ENCODE data around the gene GNAO1. TPM values are rescaled to one million over a fixed set of nuclear protein-coding genes. Genes with fewer than 3 reads are reported as not detected.

Gene GNAO1
- total RNA-seq, 1 experiment from 2014 or later: not detected

DNA sequence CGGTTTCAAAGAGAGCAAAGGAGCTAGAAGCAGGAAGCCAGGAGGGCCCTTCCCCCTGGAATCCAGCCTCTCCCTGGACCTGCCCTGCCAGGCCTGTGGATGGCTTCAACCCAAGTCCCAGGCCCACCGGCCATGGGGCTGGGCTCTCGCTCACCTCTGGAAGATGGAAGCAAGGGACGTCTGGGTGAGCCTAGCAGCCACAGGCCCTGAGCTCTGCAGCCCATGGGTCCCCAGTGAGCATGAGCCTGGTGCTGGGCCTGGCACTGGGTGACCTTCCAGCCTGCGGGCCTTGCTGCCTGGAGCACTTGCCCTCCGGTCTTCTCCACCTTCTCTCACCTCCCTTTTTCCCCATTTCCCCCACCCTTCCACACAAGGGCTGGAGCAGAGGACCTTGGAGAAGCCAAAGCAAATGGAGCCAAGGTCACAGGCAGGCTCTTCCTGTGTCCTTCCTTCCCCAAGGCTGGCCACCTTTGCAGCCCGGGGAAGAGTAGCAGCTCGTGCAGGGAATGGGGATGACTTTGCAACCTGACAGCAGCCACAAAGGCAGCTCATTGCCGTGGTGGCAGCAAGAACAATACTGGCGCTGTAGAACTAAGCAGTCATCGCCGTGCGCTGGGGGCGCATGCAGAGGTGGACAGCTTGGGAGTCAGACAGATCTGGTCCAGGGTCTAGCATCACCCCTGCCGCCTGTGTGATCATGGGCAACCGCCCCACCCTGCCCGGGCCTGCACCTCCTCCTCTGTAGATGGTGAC lies 147.5 kb downstream of the GNAO1 start:
- in situ Hi-C loops (cut with HindIII; ENCODE audit: low sequenced_read_pairs): no loop called here
- no peak for DNase-seq (ENCODE audit: low spot score)

DNA sequence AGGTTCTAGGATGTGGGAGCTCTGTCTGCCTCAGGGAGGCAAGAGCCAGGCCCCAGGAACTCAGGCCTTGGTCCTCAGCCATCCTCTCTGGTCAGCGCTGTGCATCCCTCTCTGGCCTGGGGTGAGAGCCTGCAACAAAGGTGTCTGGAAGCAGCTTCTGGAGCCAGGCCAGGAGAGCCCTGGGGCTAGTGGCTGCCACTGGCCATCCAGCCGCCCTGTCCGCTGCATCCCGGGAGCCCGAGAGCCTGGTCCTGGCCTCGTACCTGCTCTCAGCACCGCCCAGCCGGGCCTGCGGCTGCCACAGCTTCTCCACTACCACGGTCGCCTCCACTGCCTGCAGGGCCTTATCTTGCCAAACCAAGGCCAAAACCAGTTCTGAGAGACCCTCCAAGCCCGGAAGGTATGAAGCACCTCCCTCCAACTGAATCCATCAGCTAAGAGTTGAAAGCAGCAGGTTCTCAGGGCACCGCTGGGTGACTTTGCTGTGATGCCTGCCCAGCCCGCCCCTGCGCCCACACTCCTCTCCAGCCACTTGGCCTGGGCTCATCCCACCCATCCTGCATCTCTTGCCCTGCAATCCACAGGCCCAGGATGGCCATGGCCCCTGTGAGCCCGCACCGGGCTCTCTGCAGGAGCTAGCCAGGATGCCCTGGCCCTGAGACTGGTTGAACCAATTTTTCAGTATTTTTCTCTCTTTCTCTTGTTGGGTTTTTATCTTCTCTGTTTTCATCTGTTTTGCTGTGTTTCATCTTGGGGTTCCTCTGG lies 148.3 kb downstream of the GNAO1 start:
- no peak for DNase-seq (ENCODE audit: low spot score)
- in situ Hi-C loops (cut with HindIII; ENCODE audit: low sequenced_read_pairs): no loop called here

DNA sequence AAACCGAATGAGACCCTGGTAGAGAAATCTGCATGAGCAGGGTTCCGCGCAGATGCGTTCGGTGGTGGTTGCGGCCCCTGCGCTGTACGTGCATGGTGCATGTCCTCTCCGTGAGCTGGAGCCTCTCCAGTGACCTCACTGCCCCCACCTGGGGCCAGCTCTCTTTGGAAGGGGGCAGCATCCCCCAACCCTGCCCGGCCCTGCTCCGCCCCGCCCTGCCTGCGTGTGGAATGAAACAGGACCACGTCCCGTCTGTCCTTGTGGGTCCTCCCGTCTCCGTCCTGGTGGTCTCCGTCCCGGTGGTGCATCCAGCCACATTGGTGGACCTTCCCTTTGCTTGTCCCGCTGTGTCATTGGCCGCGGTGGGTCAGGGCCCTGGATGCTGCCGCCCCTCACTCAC lies 149.1 kb downstream of the GNAO1 start:
- DNase-seq (ENCODE audit: low spot score): no peak
- in situ Hi-C loops (cut with HindIII; ENCODE audit: low sequenced_read_pairs): no loop called here

DNA sequence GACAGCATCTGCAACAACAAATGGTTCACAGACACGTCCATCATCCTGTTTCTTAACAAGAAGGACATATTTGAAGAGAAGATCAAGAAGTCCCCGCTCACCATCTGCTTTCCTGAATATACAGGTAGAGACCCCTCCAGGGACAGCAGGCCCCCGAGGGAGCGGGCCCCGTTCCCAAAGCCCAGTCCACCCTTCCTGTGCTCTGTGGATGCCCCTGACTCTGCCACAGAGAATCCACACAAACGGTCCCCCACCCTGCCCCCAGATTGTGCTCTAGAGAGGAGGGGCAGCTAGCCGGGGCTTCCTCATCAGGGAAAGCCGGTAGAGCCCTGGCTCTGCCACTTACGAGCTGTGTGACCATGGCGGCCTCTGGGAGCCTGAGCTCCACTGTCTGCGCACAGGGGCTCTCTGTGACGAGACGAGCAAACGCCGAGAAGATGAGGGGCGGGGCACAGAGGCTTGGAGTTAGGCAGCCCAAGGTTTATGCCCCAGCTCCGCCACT lies 149.6 kb downstream of the GNAO1 start:
- in situ Hi-C loops (cut with HindIII; ENCODE audit: low sequenced_read_pairs): no loop called here
- no peak for DNase-seq (ENCODE audit: low spot score)

DNA sequence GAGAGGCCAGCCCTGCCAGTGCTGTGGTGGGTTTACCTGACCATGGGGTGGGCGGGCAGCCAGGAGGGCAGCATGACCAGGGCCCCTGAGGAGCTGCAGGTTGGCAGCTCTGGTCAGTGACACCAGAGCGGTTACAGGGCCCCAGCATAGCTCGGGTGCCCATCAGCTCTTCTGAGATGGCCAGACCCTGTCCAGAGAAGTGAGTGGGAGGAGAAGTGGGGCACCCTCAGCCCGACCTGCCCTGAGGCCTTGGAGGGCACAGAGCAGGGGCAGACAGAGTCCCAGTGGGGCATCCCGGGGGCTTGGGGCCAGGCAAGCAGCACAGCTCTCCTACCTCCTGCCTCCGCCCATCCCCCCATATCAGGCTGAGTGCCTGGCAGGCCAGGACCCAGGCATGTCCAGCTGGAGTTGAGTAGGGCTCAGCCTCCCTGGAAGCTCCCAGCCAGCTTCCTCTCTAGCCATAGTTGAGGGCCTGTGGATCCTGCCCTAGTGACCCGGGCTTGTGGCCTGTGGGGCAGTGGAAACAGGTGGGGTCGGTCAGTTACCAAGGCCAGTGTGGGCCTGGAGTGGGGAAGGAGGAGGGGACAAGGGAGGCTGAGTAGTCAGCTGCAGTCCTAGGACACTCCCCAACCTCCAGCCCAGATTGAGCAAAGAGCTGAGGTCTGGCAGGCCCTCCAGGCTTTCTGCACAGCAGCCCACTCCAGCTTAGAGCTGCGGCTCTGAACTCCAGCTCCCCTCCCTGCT lies 150.5 kb downstream of the GNAO1 start:
- in situ Hi-C loops (cut with HindIII; ENCODE audit: low sequenced_read_pairs): no loop called here

DNA sequence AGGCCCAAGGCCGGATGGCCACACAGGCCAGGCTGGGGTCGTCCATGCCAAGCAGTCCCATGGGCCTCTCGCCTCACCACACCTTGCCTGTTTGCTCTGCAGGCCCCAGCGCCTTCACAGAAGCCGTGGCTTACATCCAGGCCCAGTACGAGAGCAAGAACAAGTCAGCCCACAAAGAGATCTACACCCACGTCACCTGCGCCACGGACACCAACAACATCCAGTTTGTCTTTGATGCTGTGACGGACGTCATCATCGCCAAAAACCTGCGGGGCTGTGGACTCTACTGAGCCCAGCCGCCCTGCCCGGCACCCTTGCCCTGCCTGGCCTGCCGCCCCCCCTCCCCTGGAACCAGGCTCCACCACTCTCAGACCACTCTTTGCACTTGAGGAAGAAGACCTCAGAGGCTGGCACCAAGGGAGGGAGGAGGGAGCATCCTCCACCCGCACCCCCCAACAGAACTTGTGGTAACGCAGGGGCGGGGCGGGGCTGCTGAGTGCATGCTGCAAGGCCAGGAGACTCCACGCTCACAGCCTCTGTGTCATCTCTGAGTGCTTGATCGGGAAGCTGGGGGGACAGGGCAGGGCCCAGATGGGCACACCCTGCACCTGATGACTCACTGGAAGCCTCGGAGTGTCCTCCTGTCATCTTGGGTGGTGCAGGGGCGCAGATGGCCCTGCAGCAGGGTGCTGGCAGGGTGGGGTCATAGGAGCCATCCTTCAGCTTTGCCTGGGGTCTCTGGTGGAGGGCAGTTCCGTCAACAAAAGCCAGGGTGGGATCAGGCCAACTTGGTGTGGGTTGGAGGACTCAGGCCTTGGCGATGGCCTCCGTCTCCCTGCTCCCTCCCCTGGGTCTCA lies 152.6 kb downstream of the GNAO1 start:
- in situ Hi-C loops (cut with HindIII; ENCODE audit: low sequenced_read_pairs): no loop called here
- DNase-seq (ENCODE audit: low spot score): no peak

More for the DNA sequence above, 150.5 kb downstream of the GNAO1 start:
- DNase-seq (ENCODE audit: low spot score): no peak

DNA sequence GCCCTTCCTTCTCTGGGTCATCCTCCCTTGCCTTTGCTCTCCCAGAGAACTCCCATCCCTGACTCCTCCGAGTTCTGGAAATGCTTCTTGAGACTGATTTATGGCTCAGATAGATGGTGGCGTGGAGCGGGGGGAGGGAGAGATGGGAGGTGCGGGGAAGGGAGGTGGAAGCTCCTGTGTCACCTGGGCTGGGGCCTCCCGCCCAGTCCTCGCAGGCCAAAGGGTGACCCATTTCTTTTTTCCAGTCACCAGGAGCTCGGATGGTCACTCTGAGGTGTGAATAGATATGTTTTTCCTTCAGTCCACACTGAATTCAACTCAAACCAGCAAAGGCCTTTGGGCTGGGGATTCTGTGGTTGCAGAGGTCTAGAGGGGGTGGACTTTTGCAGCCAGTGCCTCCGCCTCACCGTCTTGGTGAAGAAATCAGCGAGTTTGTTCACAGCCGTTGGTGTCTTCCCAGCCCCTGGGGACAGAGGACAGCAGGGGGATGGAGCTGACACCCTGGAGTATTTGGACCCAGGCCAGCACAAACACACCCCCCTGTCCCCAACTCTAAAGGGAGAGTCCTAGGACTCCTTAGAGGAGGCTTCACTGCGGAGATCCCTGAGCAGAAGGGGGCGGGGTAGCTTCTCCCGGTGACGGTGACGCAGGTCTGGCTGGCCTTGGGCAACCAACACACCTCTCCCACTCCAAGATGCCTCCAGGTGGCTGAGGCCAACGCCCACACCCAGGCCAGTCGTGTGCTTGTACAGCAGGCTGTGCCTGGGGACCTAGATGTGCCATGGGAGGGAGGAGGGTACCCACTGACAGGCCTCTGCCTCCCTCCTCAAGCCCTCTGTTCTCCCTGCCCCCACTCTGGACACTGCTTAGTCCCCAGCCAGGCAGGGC lies 153.5 kb downstream of the GNAO1 start:
- in situ Hi-C loops (cut with HindIII; ENCODE audit: low sequenced_read_pairs): no loop called here
- DNase-seq (ENCODE audit: low spot score): no peak

DNA sequence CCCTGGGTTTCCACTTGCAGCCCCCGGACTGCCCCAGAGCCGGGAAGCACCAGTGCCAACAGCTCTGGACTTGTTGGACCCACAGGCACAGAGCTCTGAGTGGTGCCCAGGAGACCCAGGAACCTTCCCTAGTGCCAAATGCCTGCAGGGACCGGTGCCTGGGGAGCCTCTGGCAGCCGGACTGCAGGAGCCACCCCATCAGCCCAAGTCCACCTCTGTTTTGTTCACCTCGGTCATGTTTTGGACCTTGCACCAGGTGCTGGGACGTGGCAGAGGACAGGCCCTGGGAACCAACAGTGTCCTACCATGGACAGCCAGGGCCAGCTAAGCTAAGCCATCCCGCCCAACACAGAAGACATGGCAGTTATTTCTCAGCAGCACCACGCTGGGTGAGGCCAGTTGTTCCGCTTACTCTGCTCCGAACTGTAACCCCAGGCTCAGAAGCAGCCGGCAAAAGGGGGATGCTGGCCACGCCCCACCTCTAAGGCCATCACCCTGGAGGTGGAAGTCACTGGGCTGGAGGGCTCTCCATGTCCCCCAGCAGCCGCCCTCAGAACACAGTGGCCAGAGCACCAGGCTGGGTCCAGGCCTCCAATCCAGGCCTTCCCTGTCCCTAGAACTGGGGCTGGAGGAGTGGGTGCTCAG lies 154.2 kb downstream of the GNAO1 start:
- in situ Hi-C loops (cut with HindIII; ENCODE audit: low sequenced_read_pairs): no loop called here
- no peak for DNase-seq (ENCODE audit: low spot score)

DNA sequence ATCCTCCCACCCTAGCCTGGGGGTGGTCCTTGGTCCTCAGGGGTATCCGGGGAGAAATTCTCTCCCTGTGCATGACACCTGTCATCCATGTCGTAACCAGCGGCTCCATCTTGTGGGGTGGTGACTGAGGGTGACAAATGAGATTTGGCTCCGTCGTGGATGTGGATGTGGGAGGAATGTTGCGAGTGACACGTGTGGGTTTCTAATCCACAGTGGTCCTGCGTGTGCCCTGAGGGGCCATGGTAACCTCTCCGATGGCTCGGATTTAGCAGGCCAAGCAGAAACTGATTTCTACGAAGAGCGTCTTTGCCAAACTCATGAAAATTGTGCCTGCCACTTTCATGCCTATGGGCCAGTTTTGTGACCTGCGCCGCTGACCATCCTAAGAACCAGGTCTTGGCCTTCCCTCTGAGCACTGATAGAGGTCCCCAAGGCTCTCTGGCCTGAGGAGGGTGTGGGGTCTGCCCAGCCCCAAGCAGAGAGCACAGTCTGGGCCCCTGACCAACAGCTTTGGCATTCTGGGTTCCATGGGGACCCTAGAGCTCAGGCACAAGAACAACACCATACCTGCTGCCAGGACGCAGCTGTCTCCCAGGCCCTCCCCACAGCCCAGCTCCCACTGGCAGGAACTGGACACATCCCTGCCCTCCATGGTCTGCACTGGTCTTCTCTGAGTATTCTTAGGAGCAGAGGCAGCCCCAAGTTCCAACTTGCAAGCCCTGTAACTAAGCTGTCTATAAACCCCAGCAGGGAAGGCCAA lies 155.0 kb downstream of the GNAO1 start:
- in situ Hi-C loops (cut with HindIII; ENCODE audit: low sequenced_read_pairs): no loop called here
- DNase-seq (ENCODE audit: low spot score): no peak

DNA sequence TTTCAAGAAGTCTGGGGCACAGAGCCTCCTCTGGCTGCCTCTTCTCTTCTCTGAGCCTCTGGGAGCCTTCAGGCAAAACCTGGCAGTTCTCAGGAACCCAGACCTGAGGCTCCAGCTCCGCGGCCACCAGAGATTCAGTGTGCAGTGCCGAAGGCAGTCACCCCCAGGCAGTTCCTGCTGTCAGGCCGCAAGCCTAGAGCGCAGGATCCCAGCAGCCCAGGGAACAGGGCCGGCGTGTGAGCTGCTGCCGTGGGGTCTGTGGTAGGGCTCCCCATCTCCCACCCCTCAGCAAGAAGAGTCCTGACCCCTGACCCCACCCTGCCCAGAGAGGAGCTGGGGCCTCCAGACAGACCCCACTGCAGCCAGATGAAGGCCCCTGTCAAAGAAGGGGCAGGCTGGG lies 155.9 kb downstream of the GNAO1 start:
- DNase-seq (ENCODE audit: low spot score): no peak
- in situ Hi-C loops (cut with HindIII; ENCODE audit: low sequenced_read_pairs): no loop called here

DNA sequence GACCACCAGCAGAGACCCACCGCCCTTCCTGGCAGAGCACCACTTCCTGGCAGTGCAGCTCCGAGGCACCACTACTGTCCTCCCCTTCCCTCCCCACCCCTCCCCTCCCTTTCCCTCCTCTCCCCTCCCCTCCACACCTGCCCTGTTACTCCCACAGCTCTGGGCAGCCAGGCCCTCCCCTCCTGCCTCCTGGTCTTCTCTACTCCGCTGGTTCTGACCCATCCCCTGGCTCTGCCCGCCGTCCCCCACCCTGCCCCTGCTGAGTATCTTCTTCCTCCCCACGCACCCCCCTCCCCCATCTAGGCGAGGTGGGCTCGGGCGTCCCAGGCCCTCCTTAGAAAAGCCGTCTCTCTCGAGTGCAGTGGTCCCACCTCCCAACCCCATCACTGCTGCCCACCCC lies 156.4 kb downstream of the GNAO1 start:
- DNase-seq (ENCODE audit: low spot score): no peak
- in situ Hi-C loops (cut with HindIII; ENCODE audit: low sequenced_read_pairs): no loop called here

DNA sequence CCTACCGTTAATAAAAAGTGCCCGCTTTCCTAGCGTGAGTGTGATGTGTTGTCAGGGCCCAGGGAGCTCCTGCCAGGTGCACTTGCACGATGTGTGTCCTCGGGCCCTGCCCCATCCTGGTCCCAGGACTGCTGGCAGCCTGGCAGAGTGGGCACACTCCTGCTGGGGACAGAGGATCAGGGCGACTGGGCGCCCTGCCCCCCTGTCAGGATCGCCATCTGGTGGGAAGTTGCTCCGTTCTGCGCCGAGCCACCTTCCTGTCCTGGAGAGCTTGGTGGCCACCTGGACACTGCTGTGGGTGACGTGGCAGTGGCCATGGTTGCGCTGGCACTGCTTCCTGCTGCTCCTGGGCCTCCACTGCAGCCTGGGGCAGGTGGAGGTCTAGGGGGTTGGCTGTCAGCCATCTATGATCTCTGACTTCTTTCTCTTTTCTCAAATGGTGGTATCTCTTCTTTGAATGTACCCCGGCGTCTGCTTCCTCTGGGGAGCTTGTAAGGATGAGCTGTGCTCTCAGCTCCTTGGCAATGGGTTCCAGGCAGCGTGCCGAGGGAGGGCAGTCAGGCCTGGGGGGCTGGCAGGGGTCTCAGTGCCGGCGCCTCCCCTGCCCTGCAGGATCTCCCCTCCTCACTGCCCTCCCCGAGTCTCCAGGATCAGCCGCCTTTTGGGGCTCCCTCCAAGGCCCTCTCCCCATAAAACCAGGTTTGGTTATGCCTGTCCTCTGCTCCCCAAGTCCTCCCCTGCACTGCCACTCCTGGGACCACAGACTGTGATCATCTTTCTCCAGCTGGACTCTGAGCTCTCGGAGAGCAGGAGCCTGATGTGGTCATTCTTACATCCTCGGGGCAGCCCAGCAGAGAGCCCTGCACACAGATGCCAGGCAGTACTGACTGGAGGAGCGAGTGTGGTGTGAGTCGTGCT lies 157.1 kb downstream of the GNAO1 start:
- DNase-seq (ENCODE audit: low spot score): peak; percentile 64
- in situ Hi-C loops (cut with HindIII; ENCODE audit: low sequenced_read_pairs): no loop called here

DNA sequence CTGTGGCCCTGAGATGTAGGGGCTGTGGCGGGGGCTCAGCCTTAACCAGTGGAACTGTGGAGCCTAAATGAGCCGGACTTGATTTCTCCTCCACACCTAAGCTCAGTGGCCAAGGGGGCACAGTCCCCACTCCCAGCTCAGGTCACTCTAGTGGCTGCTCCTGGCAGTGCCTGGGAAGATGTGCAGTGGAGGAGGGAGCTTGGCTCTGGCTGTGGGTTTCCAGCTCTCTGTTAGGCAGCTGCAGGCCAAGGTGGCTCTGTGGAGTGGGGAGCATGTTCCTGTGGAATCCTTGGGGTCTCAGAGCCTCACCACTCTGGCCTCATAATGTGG lies 157.8 kb downstream of the GNAO1 start:
- in situ Hi-C loops (cut with HindIII; ENCODE audit: low sequenced_read_pairs): no loop called here
- no peak for DNase-seq (ENCODE audit: low spot score)

DNA sequence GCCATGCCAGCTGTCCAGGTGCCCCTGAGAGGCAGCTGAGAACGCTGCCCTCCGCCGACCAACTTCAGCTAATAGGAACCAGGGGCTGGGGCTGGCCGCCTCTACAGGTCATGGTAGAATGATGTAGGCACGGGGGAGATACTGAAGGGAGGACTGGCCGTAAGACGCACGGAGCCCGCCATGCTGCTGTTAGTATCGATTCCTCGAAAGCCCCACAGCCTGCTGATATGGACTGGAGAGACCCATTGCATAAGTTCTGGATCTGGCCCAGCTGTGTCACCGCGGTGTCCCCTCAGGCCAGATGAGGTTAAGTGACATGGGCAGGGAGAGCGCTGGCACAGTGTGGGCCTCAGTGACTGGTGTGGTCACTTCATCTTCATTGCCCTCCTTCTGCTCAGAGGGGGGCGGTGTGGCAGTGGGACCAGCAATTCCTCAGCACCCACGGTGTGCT lies 158.4 kb downstream of the GNAO1 start:
- in situ Hi-C loops (cut with HindIII; ENCODE audit: low sequenced_read_pairs): no loop called here
- no peak for DNase-seq (ENCODE audit: low spot score)

DNA sequence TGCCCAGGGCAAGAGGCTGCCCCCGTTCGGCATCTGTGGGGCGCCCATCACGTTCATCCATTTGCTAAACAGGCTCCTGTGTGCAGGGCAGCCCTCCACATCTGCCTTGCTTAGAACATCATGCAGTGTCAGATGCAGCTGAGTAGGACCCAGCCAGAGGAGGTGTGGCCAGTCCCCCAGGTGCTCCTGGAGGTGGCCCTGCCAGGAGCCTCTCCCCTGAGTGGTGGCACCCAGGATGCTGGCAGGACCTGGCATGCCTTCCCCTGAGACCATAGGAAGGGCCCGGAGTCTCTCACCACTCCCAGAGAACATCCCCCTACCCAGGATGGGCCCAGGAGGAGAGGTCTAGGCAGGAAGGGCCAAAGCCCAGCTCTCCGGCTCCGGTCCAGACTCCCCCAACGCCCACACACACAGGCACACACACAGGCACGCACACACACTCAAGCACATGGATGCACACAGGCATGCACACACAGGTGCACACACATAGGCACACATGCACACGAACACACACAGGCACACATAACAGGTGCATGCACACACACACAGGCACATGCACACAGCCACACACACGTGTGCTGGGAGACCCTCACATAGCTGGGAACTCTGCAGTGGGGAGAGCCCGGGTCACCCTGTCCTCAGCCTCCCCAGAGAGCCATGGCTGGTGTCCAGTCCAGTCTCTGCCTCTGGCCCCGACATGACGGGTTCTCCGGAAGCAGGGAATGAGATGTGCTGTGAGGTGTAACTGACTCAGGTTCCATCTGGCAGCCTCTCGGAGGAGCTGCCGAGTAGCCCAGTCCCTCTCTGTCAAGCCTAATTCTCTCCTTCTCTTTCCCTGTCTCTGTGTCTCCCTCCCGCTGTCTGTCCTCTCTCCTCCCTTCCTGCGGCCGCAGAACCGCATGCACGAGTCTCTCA lies 159.5 kb downstream of the GNAO1 start:
- in situ Hi-C loops (cut with HindIII; ENCODE audit: low sequenced_read_pairs): no loop called here
- DNase-seq (ENCODE audit: low spot score): peak; percentile 78

All from G401 (cell line).